Sigmoid colon (tissue), 3 donors: ENCODE results near the gene EPSTI1.

ENCODE experiments used
- CTCF ChIP-seq, 4 experiments: fragments of 450-650 bp in 3 of 4; fragments of 200-600 bp in 1 of 4; IDR thresholded peaks; one replicate each; pipeline ENCODE4 v1.5.1; 2016 to 2019; ENCODE audit warnings: antibody characterized with exemption in 4 of 4, mild to moderate bottlenecking in 3 of 4, moderate library complexity in 2 of 4
- POLR2A ChIP-seq, 2 donors: fragments of 450-650 bp; IDR thresholded peaks; one replicate each; pipeline ENCODE4 v1.6.1; 2016; ENCODE audit warnings: antibody characterized with exemption in 2 of 2, mild to moderate bottlenecking in 2 of 2, moderate library complexity in 2 of 2

GRCh38 chr13:42925626-42926025 is 66.4 kb downstream of the EPSTI1 start:
- no peak for TF ChIP-seq POLR2A (IDR thresholded peaks at IDR 0.05)
- no peak for TF ChIP-seq CTCF (IDR thresholded peaks at IDR 0.05)
